H9 (cell line): ENCODE results near the gene TIMELESS. TPM values are rescaled to one million over a fixed set of nuclear protein-coding genes. Genes with fewer than 3 reads are reported as not detected.
"Not testable (repeated sequence)": the region's sequence is repeated elsewhere in the genome, so short reads cannot be mapped to it uniquely, and the experiment has no call there.

ENCODE experiments used
- DNase-seq: peaks from one replicate; pipeline ENCODE4 v3.0.0-alpha.2; 2017
- H2AFZ ChIP-seq: one replicate; pipeline ENCODE4 v1.6.1; 2013; ENCODE audit warnings: mild to moderate bottlenecking, low read length, control low read depth, moderate library complexity
- H2AK5ac ChIP-seq: 2 replicates; pipeline ENCODE4 v1.6.1; 2013; ENCODE audit warnings: low read length, control low read depth, mixed read lengths; ENCODE audit not compliant: insufficient read length
- H2BK120ac ChIP-seq: one replicate; pipeline ENCODE4 v1.6.1; 2013; ENCODE audit warnings: low read depth, mild to moderate bottlenecking, low read length, control low read depth, inconsistent platforms; ENCODE audit not compliant: poor library complexity, severe bottlenecking
- H2BK12ac ChIP-seq: 2 replicates; pipeline ENCODE4 v1.6.1; 2013; ENCODE audit warnings: low read length, control low read depth, mixed read lengths, low read depth; ENCODE audit not compliant: insufficient read length
- H2BK15ac ChIP-seq: 2 replicates; pipeline ENCODE4 v1.6.1; 2013; ENCODE audit warnings: low read depth, low read length, control low read depth
- H2BK20ac ChIP-seq: one replicate; pipeline ENCODE4 v1.6.1; 2013; ENCODE audit warnings: low read depth, mild to moderate bottlenecking, low read length, control low read depth, inconsistent platforms; ENCODE audit not compliant: poor library complexity, severe bottlenecking
- H2BK5ac ChIP-seq: 2 replicates; pipeline ENCODE4 v1.6.1; 2013; ENCODE audit warnings: low read length, control low read depth, mixed read lengths; ENCODE audit not compliant: insufficient read length
- H3K14ac ChIP-seq: 2 replicates; pipeline ENCODE4 v1.6.1; 2013; ENCODE audit warnings: low read length, control low read depth; ENCODE audit not compliant: insufficient read depth
- H3K18ac ChIP-seq: 2 replicates; pipeline ENCODE4 v1.6.1; 2013; ENCODE audit warnings: low read depth, mild to moderate bottlenecking, mixed read lengths, low read length, control low read depth; ENCODE audit not compliant: insufficient read length
- H3K23ac ChIP-seq: 2 replicates; pipeline ENCODE4 v1.6.1; 2013; ENCODE audit warnings: low read length, control low read depth, mixed read lengths, low read depth; ENCODE audit not compliant: insufficient read length
- H3K23me2 ChIP-seq: 2 replicates; pipeline ENCODE4 v1.6.1; 2013; ENCODE audit warnings: low read depth, mild to moderate bottlenecking, mixed read lengths, low read length, control low read depth; ENCODE audit not compliant: insufficient read length, poor library complexity, severe bottlenecking
- H3K27ac ChIP-seq: 2 replicates; pipeline ENCODE4 v1.5.1; 2013; ENCODE audit warnings: low read length, control low read depth, mixed read lengths, low read depth; ENCODE audit not compliant: insufficient read length
- H3K27me3 ChIP-seq: 2 replicates; pipeline ENCODE4 v1.6.1; 2013; ENCODE audit warnings: low read length, control low read depth, inconsistent platforms; ENCODE audit not compliant: insufficient read depth
- H3K4ac ChIP-seq: 2 replicates; pipeline ENCODE4 v1.6.1; 2013; ENCODE audit warnings: low read depth, mild to moderate bottlenecking, control low read depth, inconsistent platforms, low read length, moderate library complexity
- H3K4me1 ChIP-seq: 2 replicates; pipeline ENCODE4 v1.6.1; 2013; ENCODE audit warnings: low read length, control low read depth, inconsistent platforms; ENCODE audit not compliant: insufficient read depth
- H3K4me2 ChIP-seq: 2 replicates; pipeline ENCODE4 v1.6.1; 2013; ENCODE audit warnings: low read length, control low read depth, mixed read lengths; ENCODE audit not compliant: insufficient read length, insufficient read depth
- H3K56ac ChIP-seq: 2 replicates; pipeline ENCODE4 v1.6.1; 2013; ENCODE audit warnings: low read depth, mild to moderate bottlenecking, mixed read lengths, low read length, control low read depth; ENCODE audit not compliant: insufficient read length
- H3K79me1 ChIP-seq: 2 replicates; pipeline ENCODE4 v1.6.1; 2013; ENCODE audit warnings: low read depth, mild to moderate bottlenecking, moderate library complexity, low read length, control low read depth, inconsistent platforms; ENCODE audit not compliant: insufficient read depth, poor library complexity, severe bottlenecking
- H3K79me2 ChIP-seq: 2 replicates; pipeline ENCODE4 v1.6.1; 2013; ENCODE audit warnings: low read length, control low read depth, inconsistent platforms; ENCODE audit not compliant: insufficient read depth
- H3K9ac ChIP-seq: 2 replicates; pipeline ENCODE4 v1.6.1; 2013; ENCODE audit warnings: low read length, control low read depth, mixed read lengths; ENCODE audit not compliant: insufficient read length; ENCODE audit errors: extremely low read depth
- H3K9me3 ChIP-seq: one replicate; pipeline ENCODE4 v1.6.1; 2013; ENCODE audit warnings: low read depth, low read length, inconsistent platforms; ENCODE audit not compliant: control insufficient read depth
- H3T11ph ChIP-seq: one replicate; pipeline ENCODE4 v1.6.1; 2013; ENCODE audit warnings: mild to moderate bottlenecking, low read length, control low read depth, inconsistent platforms
- H4K20me1 ChIP-seq: one replicate; pipeline ENCODE4 v1.6.1; 2013; ENCODE audit not compliant: control insufficient read depth, insufficient read length, insufficient read depth
- H4K5ac ChIP-seq: 2 replicates; pipeline ENCODE4 v1.6.1; 2013; ENCODE audit warnings: low read depth, mild to moderate bottlenecking, mixed read lengths, low read length, control low read depth; ENCODE audit not compliant: insufficient read length
- H4K8ac ChIP-seq: replicated peaks from 2 replicates; pipeline ENCODE4 v1.6.1; 2013; ENCODE audit warnings: low read length, control low read depth, mixed read lengths, low read depth; ENCODE audit not compliant: insufficient read length
- H4K91ac ChIP-seq: 2 replicates; pipeline ENCODE4 v1.6.1; 2013; ENCODE audit warnings: low read depth, mild to moderate bottlenecking, moderate library complexity, mixed read lengths, low read length, control low read depth; ENCODE audit not compliant: insufficient read length
- H3K27ac Mint-ChIP-seq, 3 experiments: 2 replicates in 2 of 3; 3 replicates in 1 of 3; pipeline ENCODE4 v1.8.0; 2020 to 2021; ENCODE audit warnings: mixed read lengths in 3 of 3, mild to moderate bottlenecking in 1 of 3, moderate library complexity in 1 of 3
- H3K27me3 Mint-ChIP-seq: 2 replicates; pipeline ENCODE4 v1.8.0; 2021; ENCODE audit warnings: low read depth, mild to moderate bottlenecking, moderate library complexity, mixed read lengths
- H3K36me3 Mint-ChIP-seq, 3 experiments: 2 replicates in 2 of 3; 3 replicates in 1 of 3; pipeline ENCODE4 v1.8.0; 2020 to 2021; ENCODE audit warnings: low read depth in 3 of 3, mixed read lengths in 3 of 3; ENCODE audit not compliant: insufficient read depth in 1 of 3
- H3K4me1 Mint-ChIP-seq, 2 experiments: 2 replicates each; pipeline ENCODE4 v1.8.0; 2020; ENCODE audit warnings: mixed read lengths in 2 of 2
- H3K4me3 Mint-ChIP-seq, 2 experiments: 2 replicates in 1 of 2; 3 replicates in 1 of 2; pipeline ENCODE4 v1.8.0; 2020 to 2021; ENCODE audit warnings: mild to moderate bottlenecking in 2 of 2, mixed read lengths in 2 of 2, moderate library complexity in 1 of 2
- H3K9me3 Mint-ChIP-seq, 2 experiments: 2 replicates in 1 of 2; 3 replicates in 1 of 2; pipeline ENCODE4 v1.8.0; 2020; ENCODE audit warnings: mild to moderate bottlenecking in 2 of 2, mixed read lengths in 2 of 2, moderate library complexity in 1 of 2
- CTCF ChIP-seq: fragments of 200-600 bp; sonication (generic); conservative IDR thresholded peaks from 3 replicates; pipeline ENCODE4 v1.8.0; 2021; ENCODE audit warnings: antibody characterized with exemption, mild to moderate bottlenecking
- WGBS: extraction: QIAGEN DNeasy Blood & Tissue Kit; methylation state at CpG from one replicate; pipeline ENCODE4 v1.1.7; 2013; ENCODE audit warnings: missing lambda C conversion rate, low lambda C conversion rate, mixed read lengths; ENCODE audit not compliant: insufficient read length; ENCODE audit errors: extremely low coverage; 5-methylcytosine and 5-hydroxymethylcytosine counted together
- total RNA-seq: library from RNA; stranded (reverse); gene quantifications from 2 replicates; pipeline ENCODE4 v1.2.1, GENCODE V29; 2021

TIMELESS gene
- total RNA-seq, 1 experiment from 2014 or later: 68.0 TPM

- no peak overlapping the region for H2AFZ ChIP-seq
- H4K8ac ChIP-seq: no peak overlapping the region
- peak overlapping the region; percentile 33 for H3K9ac ChIP-seq
- Mint-ChIP-seq H3K27ac (peak overlapping the region; percentile 95 to 98 (median 97); a peak in 6 of 7 replicates), H3K4me1 (peaks cover 34 to 42% of the 10 kb centered on the region in 2 experiments), H3K9me3 (peaks cover 4 to 10% of the 10 kb centered on the region in 2 experiments), H3K4me3 (peak overlapping the region; percentile 85 to 86), H3K27me3 (peaks cover 1% of the 10 kb centered on the region), H3K36me3 (peaks cover 14 to 24% (median 17%) of the 10 kb centered on the region in 3 experiments)
- no peak overlapping the region for H4K91ac ChIP-seq
- no peak overlapping the region for H3K4ac ChIP-seq
- no peaks in the 10 kb centered on the region for H4K20me1 ChIP-seq
- H4K5ac ChIP-seq: no peak overlapping the region
- H3T11ph ChIP-seq: no peak overlapping the region
- no peak for DNase-seq
- no peak overlapping the region for H2BK15ac ChIP-seq
- no peaks in the 10 kb centered on the region for H3K79me2 ChIP-seq
- H2BK120ac ChIP-seq: no peak overlapping the region
- no peak overlapping the region for H3K18ac ChIP-seq
- H3K4me2 ChIP-seq: peak overlapping the region; percentile 74
- no peak overlapping the region for H3K56ac ChIP-seq
- H3K27ac ChIP-seq: no peak overlapping the region
- H3K9me3 ChIP-seq: no peaks in the 10 kb centered on the region
- H3K79me1 ChIP-seq: no peaks in the 10 kb centered on the region
- no peak overlapping the region for H2BK5ac ChIP-seq
- H3K4me1 ChIP-seq: peaks cover 4% of the 10 kb centered on the region; the same call in 1 of the 2 replicates
- no peak for TF ChIP-seq CTCF
- H2BK12ac ChIP-seq: no peak overlapping the region
- no CpG with 5 or more reads among the region's 5 CpGs for WGBS
- no peaks in the 10 kb centered on the region for H3K27me3 ChIP-seq
- no peak overlapping the region for H3K14ac ChIP-seq
- H2AK5ac ChIP-seq: no peak overlapping the region
- peaks cover 3% of the 10 kb centered on the region for H3K23me2 ChIP-seq
- H2BK20ac ChIP-seq: no peak overlapping the region
- no peak overlapping the region for H3K23ac ChIP-seq
These were observed 377 bp upstream of the TIMELESS start for GRCh38 chr12:56449622-56449984.

GRCh38 chr12:56443208-56443607 is 6.0 kb downstream of the TIMELESS start:
- not testable (repeated sequence) for H4K5ac ChIP-seq, H3K56ac ChIP-seq, H3K79me1 ChIP-seq, DNase-seq, H2AFZ ChIP-seq, H3K27ac ChIP-seq, H3K4ac ChIP-seq, H4K8ac ChIP-seq, H3K4me1 ChIP-seq, H2BK20ac ChIP-seq, H4K20me1 ChIP-seq, H2BK120ac ChIP-seq, H4K91ac ChIP-seq, H3K23me2 ChIP-seq, H2AK5ac ChIP-seq, H3K9me3 ChIP-seq, H3K14ac ChIP-seq, H3K18ac ChIP-seq, H2BK12ac ChIP-seq, H3T11ph ChIP-seq, H3K23ac ChIP-seq, H2BK15ac ChIP-seq, H3K9ac ChIP-seq, H3K4me3 Mint-ChIP-seq, H3K4me2 ChIP-seq, H3K79me2 ChIP-seq, H3K27me3 ChIP-seq, H2BK5ac ChIP-seq, H3K27me3 Mint-ChIP-seq
- Mint-ChIP-seq H3K36me3 (peaks cover 51 to 67% (median 60%) of the 10 kb centered on the region in 3 experiments), H3K4me1 (peaks cover 27 to 30% of the 10 kb centered on the region in 2 experiments), H3K27ac (peak overlapping the region; percentile 46 to 68 (median 61); a peak in 4 of 7 replicates), H3K9me3 (peaks cover 31 to 33% of the 10 kb centered on the region in 2 experiments)
- WGBS: no CpG with 5 or more reads among the region's 2 CpGs
